Mammary epithelial cell (primary cell): Measurements from ENCODE around the gene SNAP47.

Source experiments
- CTCF ChIP-seq, 2 donors: IDR thresholded peaks in 1 of 2; conservative IDR thresholded peaks in 1 of 2; 2 replicates each; pipeline ENCODE4 v1.5.1; 2011 to 2012; ENCODE audit warnings: inconsistent platforms in 2 of 2, low read length in 2 of 2, mild to moderate bottlenecking in 2 of 2, control low read depth in 1 of 2, low read depth in 1 of 2; ENCODE audit not compliant: insufficient read depth in 1 of 2; ENCODE audit errors: extremely low read depth in 1 of 2
- EZH2 ChIP-seq: IDR thresholded peaks from 2 replicates; pipeline ENCODE4 v1.6.1; 2012; ENCODE audit warnings: low read length, inconsistent platforms, borderline replicate concordance

GRCh38 chr1:227780101-227781044 lies 45.1 kb downstream of the SNAP47 start:
- TF ChIP-seq CTCF (conservative IDR thresholded peaks at IDR 0.05 in 1 of 2, IDR thresholded peaks at IDR 0.05 in 1 of 2; ENCODE audit: extremely low read depth in 1 of 2, insufficient read depth in 1 of 2, low read depth in 1 of 2, low read length in 2 of 2) (no peak), EZH2 (no peak)
